ENCODE results near the gene BTN3A1.
"Not testable (repeated sequence)": the region's sequence is repeated elsewhere in the genome, so short reads cannot be mapped to it uniquely, and the experiment has no call there.

BTN3A1 gene

DNA sequence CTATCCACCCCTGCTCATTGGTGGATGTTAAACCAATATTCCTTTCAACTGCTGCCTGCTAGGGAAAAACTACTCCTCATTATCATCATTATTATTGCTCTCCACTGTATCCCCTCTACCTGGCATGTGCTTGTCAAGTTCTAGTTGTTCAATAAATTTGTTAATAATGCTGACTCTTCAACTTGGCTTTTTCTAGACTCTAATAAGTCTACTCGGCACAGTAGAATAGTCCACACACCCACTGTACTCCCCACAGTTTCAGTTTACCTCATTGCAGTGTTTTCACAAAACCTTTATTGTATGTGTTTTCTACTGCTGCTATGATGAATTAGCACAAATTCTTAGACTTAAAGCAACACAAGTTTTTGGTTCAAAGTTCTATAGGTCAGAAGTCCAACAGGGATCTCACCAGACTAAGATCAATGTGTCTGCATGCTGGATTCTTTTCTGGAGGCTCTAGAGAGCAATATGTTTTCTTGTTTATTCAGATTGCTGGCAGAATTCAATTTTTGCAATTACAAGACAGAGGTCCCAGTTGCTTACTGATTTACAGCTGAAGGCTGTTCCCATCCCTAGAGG lies 13.1 kb downstream of the BTN3A1 start:
- ATAC-seq, result no peak

GRCh38 chr6:26415791-26416190 lies 13.7 kb downstream of the BTN3A1 start:
- no peak for ATAC-seq
- TF ChIP-seq ZFP30 (CRISPR knock-in tag; IDR thresholded peaks at IDR 0.05) (no peak), OSR1 (CRISPR knock-in tag; IDR thresholded peaks at IDR 0.05) (no peak), ARNTL (CRISPR knock-in tag; IDR thresholded peaks at IDR 0.05; ENCODE audit: borderline replicate concordance, low read depth) (no peak), TOX (CRISPR knock-in tag; IDR thresholded peaks at IDR 0.05; ENCODE audit: borderline replicate concordance) (no peak), SNAI2 (CRISPR knock-in tag; IDR thresholded peaks at IDR 0.05) (no peak), ZFP3 (CRISPR knock-in tag; IDR thresholded peaks at IDR 0.05) (no peak), GLIS3 (CRISPR knock-in tag; IDR thresholded peaks at IDR 0.05) (no peak)

More for the DNA sequence above, 13.1 kb downstream of the BTN3A1 start:
- TF ChIP-seq BACH2 (CRISPR knock-in tag; IDR thresholded peaks at IDR 0.05; ENCODE audit: borderline replicate concordance), result no peak
- no peak for TF ChIP-seq ESRRG (CRISPR knock-in tag; IDR thresholded peaks at IDR 0.05)
- no peak for TF ChIP-seq ARNTL (CRISPR knock-in tag; IDR thresholded peaks at IDR 0.05; ENCODE audit: borderline replicate concordance, low read depth)

GRCh38 chr6:26416288-26416687 lies 14.2 kb downstream of the BTN3A1 start:
- no peak for ATAC-seq
- TF ChIP-seq ISL1 (CRISPR knock-in tag; IDR thresholded peaks at IDR 0.05) (no peak), SNAI2 (CRISPR knock-in tag; IDR thresholded peaks at IDR 0.05) (no peak), ZC3H10 (CRISPR knock-in tag; IDR thresholded peaks at IDR 0.05) (no peak), POU6F1 (CRISPR knock-in tag; IDR thresholded peaks at IDR 0.05; ENCODE audit: borderline replicate concordance, low read depth) (no peak), CSRNP3 (CRISPR knock-in tag; IDR thresholded peaks at IDR 0.05) (no peak), ZFP3 (CRISPR knock-in tag; IDR thresholded peaks at IDR 0.05) (no peak), RARB (CRISPR knock-in tag; IDR thresholded peaks at IDR 0.05) (no peak)

- ATAC-seq, result not testable (repeated sequence)
Measured at GRCh38 chr6:26418077-26418476, 16.0 kb downstream of the BTN3A1 start.

DNA sequence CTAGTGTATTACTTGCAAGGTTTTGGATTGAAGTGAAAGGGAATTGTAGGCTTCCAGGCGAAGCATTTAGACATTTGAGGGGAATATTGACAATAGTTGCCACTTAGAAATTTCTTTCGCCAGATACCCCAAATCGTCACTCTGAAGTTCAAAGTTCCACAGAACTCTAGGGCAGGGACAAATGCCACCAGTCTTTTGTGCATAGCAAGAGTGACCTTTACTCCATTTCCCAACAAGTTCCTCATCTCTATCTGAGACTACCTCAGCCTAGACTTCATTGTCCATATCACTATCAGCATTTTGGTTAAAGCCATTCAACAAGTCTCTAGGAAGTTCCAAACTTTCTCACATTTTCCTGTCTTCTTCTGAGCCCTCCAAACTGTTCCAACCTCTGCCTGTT lies 16.7 kb downstream of the BTN3A1 start:
- not testable (repeated sequence) for ATAC-seq

DNA sequence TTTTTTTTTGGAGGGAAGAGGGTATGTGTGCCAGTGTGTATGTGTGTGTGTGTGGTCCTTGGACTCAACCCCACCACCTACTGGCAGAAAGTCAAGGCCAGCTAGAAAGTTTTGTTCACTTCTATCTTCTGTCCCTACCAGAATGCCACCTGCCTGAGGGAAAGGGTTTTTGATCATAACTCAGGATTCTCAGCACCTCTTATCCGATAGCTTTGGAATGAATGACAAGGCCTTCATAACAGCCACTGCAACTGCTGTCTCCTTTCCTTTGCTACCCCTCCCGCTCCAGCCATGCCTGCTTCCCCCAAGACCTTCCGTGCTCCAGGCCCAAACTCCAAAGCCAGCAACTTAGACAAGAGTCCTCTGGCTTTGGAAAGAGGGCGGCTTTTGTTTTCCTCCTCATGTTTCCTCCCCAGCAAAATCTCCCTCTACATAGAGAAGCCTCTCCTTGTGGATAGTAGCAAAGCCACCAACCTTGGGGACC lies 18.7 kb downstream of the BTN3A1 start:
- peak; percentile 46 for ATAC-seq
- TF ChIP-seq CSRNP3 (CRISPR knock-in tag; IDR thresholded peaks at IDR 0.05) (no peak), CSDC2 (CRISPR knock-in tag; IDR thresholded peaks at IDR 0.05) (no peak), TOX (CRISPR knock-in tag; IDR thresholded peaks at IDR 0.05; ENCODE audit: borderline replicate concordance) (no peak), GLIS3 (CRISPR knock-in tag; IDR thresholded peaks at IDR 0.05) (no peak), RARB (CRISPR knock-in tag; IDR thresholded peaks at IDR 0.05) (no peak), POU6F1 (CRISPR knock-in tag; IDR thresholded peaks at IDR 0.05; ENCODE audit: borderline replicate concordance, low read depth) (no peak), PPARA (CRISPR knock-in tag; IDR thresholded peaks at IDR 0.05; ENCODE audit: borderline replicate concordance) (no peak), ZFP3 (CRISPR knock-in tag; IDR thresholded peaks at IDR 0.05) (no peak), ESRRG (CRISPR knock-in tag; IDR thresholded peaks at IDR 0.05) (no peak), ISL1 (CRISPR knock-in tag; IDR thresholded peaks at IDR 0.05) (no peak), ZNF565 (CRISPR knock-in tag; conservative IDR thresholded peaks at IDR 0.05; ENCODE audit: low read depth) (no peak), BACH2 (CRISPR knock-in tag; IDR thresholded peaks at IDR 0.05; ENCODE audit: borderline replicate concordance) (no peak), TCF4 (CRISPR knock-in tag; IDR thresholded peaks at IDR 0.05; ENCODE audit: borderline replicate concordance) (no peak), ARNTL (CRISPR knock-in tag; IDR thresholded peaks at IDR 0.05; ENCODE audit: borderline replicate concordance, low read depth) (no peak)
- TF ChIP-seq, protein P1, sequence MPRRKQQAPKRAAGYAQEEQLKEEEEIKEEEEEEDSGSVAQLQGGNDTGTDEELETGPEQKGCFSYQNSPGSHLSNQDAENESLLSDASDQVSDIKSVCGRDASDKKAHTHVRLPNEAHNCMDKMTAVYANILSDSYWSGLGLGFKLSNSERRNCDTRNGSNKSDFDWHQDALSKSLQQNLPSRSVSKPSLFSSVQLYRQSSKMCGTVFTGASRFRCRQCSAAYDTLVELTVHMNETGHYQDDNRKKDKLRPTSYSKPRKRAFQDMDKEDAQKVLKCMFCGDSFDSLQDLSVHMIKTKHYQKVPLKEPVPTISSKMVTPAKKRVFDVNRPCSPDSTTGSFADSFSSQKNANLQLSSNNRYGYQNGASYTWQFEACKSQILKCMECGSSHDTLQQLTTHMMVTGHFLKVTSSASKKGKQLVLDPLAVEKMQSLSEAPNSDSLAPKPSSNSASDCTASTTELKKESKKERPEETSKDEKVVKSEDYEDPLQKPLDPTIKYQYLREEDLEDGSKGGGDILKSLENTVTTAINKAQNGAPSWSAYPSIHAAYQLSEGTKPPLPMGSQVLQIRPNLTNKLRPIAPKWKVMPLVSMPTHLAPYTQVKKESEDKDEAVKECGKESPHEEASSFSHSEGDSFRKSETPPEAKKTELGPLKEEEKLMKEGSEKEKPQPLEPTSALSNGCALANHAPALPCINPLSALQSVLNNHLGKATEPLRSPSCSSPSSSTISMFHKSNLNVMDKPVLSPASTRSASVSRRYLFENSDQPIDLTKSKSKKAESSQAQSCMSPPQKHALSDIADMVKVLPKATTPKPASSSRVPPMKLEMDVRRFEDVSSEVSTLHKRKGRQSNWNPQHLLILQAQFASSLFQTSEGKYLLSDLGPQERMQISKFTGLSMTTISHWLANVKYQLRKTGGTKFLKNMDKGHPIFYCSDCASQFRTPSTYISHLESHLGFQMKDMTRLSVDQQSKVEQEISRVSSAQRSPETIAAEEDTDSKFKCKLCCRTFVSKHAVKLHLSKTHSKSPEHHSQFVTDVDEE (CRISPR knock-in tag; IDR thresholded peaks at IDR 0.05), result no peak
- TF ChIP-seq, protein P2, sequence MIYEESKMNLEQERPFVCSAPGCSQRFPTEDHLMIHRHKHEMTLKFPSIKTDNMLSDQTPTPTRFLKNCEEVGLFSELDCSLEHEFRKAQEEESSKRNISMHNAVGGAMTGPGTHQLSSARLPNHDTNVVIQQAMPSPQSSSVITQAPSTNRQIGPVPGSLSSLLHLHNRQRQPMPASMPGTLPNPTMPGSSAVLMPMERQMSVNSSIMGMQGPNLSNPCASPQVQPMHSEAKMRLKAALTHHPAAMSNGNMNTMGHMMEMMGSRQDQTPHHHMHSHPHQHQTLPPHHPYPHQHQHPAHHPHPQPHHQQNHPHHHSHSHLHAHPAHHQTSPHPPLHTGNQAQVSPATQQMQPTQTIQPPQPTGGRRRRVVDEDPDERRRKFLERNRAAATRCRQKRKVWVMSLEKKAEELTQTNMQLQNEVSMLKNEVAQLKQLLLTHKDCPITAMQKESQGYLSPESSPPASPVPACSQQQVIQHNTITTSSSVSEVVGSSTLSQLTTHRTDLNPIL (CRISPR knock-in tag; IDR thresholded peaks at IDR 0.05; ENCODE audit: low read depth), result no peak
